DMS 273 treated with DMSO at 0.1 percent for 48 hours (cell line): ENCODE results near the gene HCN2.
"Not testable (repeated sequence)": the region's sequence is repeated elsewhere in the genome, so short reads cannot be mapped to it uniquely, and the experiment has no call there.

Experiments used
- DNase-seq: peaks from one replicate; lab custom pipeline; 2025; lab: John Stamatoyannopoulos, UW

Gene HCN2

GRCh38 chr19:620166-620862 lies 30.6 kb downstream of the HCN2 start:
- DNase-seq, result no peak

DNA sequence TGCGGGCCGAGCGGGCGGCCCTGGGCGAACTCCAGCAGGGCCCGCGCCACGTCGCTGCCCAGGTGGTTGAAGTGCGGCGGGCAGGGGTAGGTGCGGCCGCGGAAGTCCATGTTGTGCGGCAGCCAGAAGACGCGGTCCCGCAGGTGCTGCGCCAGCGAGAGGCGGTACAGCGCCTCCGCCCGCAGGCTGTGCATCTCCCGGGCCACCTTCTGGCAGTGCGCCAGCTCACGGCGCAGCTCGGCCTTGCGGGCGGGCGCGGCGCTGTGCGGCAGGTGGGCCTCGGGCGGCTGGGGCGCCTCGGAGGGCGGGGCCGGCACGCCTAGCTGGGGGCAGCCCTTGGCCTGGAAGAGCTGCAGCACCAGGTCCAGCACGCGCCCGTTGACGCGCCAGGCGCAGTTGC lies 31.5 kb downstream of the HCN2 start:
- DNase-seq, result not testable (repeated sequence)

- DNase-seq, result no peak
These were observed 32.1 kb downstream of the HCN2 start for GRCh38 chr19:621819-622218.

DNA sequence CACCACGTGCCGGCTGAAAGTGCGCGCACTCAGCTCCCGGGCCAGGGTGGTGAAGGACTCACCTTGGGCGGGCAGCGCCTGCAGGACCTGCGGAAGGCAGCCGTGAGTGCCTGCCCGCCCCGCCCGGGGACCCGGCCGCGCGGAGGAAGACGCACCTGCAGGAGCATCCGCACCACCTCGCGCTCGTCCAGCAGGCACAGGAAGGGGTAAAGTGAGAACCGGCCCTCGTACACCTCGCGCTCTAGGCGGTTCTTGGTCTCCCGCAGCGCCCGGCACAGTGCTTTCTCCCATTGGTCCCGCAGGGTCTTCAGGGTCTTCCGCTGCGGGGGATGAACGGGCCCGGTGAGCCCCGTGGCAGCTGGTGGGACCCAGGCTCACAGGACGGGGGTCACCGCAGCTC lies 33.0 kb downstream of the HCN2 start:
- no peak for DNase-seq

DNA sequence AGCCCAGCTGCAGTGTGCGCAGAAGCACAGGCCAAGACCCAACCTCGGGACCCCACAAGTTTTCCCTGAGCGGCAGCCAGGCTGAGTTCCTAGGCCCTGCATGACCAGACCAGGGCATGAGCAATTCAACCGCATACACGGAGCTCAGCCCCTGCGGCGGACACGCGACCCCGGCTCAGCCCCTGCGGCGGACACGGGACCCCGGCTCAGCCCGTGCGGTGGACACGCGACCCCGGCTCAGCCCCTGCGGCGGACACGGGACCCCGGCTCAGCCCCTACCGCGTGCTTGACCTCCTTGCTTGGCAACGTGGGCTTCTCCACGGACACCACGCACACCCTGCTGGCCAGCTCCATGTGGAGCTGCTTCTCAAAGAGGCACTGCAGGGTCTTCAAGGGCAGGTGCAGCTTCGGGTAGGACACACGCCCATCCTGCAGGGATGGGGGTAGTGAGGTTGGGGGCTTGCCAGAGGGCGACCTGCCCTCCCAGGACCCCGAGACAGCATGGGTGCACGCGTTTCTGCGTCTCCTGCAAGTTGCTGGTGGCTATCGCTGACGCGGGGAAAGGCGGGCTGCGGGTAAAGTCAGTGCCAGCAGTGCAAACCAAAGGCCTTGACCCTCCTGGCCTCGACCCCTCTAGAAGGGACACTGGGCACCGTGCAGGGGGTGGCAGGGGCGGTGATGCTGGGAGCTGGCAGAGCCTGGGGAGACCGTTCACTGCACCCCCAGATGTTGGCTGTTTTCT lies 33.7 kb downstream of the HCN2 start:
- no peak for DNase-seq

- DNase-seq, result no peak
These were observed 34.3 kb downstream of the HCN2 start for GRCh38 chr19:623974-624373.

DNA sequence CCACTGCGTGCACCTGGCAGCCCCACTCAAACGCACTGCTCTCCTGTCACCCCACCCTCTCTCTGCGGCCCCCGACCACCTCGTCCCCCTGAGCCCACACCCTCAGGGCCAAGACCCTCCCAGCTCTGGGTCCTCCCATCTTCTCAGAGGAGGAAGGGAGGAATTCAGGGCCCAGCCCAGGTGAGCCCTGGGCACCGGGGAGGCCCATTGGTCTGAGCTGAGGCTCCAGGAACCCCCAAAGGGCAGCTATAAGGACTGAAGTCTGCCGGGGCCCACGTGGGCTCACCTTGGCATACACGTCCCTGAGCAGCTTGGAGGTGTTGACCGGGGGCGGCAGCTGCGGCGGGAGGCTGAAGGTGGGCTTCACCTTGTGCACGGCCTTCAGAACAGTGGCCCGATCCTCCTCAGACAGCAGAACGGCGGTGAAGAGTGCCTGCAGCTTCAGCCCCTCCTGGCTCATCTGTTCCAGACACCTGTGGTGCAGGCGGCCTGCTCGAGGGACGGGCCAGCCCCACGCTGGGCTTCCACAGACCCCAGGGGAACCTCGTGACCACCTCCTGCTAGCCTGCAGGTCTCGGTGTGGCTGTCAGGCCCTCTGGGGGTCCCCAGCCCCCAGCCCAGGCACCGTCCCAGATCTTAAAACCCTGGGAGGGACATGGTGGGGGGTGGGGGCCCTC lies 34.9 kb downstream of the HCN2 start:
- DNase-seq, result no peak

DNA sequence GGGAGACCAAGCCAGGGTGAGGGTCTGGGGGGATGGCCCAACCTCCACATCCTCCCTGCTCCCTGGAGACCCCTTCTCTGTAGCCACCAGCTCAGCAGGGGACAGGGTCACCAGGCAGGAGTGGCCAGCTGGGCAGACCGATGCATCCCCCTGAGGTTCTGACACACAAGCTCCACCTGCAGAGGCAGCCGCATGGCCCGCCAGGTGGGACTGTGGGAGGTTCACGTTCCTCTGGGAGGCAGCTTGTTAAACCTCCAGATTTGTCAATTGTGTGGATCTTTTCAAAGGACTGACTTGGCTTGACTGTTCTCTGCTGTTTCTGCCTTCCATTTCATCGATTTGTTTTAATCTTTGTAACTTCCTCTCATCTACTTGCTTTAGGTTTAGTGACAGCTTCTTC lies 35.6 kb downstream of the HCN2 start:
- no peak for DNase-seq

- DNase-seq, result not testable (repeated sequence)
These were observed 36.9 kb downstream of the HCN2 start for GRCh38 chr19:626566-626965.

- DNase-seq, result no peak
These were observed 38.5 kb downstream of the HCN2 start for GRCh38 chr19:628168-628567.

- DNase-seq, result not testable (repeated sequence)
These were observed 39.8 kb downstream of the HCN2 start for GRCh38 chr19:629515-629914.

- DNase-seq, result no peak
These were observed 40.5 kb downstream of the HCN2 start for GRCh38 chr19:629961-630714.

GRCh38 chr19:632579-633067 lies 42.9 kb downstream of the HCN2 start:
- no peak for DNase-seq

DNA sequence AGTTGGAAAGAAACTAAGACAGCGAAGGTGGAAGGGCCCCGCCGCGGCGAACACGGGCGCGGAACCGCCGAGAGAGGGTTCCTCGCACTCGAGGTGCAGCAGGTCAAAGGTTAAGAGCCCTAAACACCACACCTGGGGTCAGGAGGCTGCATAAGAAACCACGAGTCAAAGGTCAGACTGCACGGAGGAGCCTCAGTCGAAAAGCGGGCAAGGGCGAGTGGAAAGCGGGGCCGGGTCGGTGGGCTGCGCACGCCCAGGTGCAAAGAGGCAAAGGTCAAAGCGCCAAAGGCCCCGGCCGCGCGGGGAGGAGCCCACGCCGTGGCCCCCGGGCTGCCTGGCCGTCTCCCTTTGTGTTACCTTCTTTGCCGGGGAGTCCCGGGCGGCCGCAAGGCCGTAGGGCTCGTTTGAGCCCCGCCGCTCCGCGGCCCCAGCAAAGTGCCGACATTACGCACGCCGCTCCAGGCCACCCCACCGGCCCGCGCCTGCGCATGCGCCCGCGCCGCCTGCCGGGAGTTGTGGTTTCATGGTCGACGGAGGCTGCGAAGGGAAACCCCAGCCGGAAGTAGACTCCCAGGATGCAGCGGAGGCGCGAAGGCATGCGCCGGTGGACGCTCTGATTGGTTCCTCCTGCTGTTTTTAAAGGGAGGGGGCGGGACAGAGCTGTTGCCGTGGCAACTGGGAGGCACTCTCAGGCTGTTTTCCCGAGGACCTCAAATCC lies 43.5 kb downstream of the HCN2 start, which contains the start of gene POLRMT:
Gene POLRMT, minus strand, starts transcription at position 470 of the 718 bp plus-strand sequence. Its CDS starts 25 bp downstream, at position 445.
- DNase-seq, result peak; percentile 88

- no peak for DNase-seq
These were observed 44.3 kb downstream of the HCN2 start for GRCh38 chr19:633786-634639.

- no peak for DNase-seq
These were observed 45.4 kb downstream of the HCN2 start for GRCh38 chr19:634975-635652.

DNA sequence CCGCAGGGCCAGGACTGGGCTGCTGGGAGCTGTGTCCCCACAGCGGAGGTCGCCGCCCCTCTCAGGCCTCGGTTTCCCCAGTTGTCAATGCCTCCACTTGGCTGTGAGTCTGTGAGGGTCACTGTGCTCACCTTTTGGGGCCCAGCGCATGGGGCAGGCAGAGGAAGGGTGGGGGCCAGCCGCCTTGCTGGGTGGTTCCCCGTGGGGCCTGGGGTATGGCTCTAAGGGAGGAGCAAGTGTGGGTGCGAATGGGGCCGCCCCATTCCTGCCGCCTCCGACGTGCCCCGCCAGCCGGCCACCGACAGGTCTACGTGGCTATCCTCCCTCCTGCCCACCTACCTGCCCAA lies 49.2 kb downstream of the HCN2 start:
- DNase-seq, result no peak

DNA sequence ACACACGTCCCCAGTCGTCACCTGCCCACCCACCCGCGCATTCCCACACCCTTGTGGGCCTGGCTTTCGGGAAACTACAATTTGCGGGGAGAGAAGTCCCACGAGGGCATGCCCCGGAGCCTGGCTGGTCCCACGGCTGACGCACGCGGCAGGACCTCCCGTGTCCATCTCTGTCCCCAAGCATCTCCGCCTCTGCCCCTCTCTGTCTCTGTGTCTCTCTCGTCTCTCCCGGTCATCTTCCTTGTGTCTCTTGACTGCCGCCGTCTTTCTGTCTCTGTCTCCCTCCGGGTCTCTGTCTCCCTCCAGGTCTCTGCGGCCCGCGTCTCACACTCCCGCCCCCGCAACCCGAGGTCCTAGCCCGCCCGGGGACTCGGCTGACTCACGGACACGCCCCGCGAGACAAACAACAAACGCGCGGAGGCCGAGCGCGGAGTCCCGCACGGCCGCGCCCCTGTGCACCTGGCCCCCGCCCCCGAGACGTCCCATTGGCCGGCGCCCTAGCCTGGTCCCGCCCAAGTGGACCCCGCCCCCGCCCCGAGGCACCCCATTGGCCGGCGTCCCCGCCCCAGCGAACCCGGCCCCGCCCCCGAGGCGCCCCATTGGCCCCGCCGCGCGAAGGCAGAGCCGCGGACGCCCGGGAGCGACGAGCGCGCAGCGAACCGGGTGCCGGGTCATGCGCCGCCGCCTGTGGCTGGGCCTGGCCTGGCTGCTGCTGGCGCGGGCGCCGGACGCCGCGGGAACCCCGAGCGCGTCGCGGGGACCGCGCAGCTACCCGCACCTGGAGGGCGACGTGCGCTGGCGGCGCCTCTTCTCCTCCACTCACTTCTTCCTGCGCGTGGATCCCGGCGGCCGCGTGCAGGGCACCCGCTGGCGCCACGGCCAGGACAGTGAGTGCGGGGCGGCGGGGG lies 49.8 kb downstream of the HCN2 start, which contains the start of gene FGF22:
Gene FGF22, plus strand, starts transcription at position 627 of the 908 bp plus-strand sequence. Its CDS starts 47 bp downstream, at position 674.
- DNase-seq, result peak; percentile 44

GRCh38 chr19:640161-640558 lies 50.5 kb downstream of the HCN2 start:
- no peak for DNase-seq
